SKM-1 treated with dmso at 0.1 percent for 144 hours (cell line): Measurements from ENCODE around the gene OS9.

Experiments
- DNase-seq: peaks from one replicate; lab custom pipeline; 2025; ENCODE audit not compliant: unreplicated experiment; lab: John Stamatoyannopoulos, UW

OS9 gene

DNA sequence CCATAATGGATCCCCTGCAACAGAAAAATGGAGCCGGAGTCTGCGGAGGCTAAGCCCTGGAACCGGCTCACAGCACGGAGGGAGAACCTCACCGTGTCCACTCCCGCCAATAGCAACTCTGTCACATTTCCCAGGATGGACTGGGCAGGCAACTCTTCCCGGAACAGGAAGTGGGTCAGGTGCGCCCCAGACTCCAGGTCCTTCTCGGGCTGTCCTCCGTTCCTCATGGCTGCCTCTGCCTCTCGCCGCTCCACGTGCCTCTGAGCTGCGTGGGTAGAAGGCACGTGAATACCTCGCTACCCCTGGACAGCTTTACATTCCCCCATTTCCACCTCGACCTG lies 70.7 kb downstream of the OS9 start:
- DNase-seq, result no peak

DNA sequence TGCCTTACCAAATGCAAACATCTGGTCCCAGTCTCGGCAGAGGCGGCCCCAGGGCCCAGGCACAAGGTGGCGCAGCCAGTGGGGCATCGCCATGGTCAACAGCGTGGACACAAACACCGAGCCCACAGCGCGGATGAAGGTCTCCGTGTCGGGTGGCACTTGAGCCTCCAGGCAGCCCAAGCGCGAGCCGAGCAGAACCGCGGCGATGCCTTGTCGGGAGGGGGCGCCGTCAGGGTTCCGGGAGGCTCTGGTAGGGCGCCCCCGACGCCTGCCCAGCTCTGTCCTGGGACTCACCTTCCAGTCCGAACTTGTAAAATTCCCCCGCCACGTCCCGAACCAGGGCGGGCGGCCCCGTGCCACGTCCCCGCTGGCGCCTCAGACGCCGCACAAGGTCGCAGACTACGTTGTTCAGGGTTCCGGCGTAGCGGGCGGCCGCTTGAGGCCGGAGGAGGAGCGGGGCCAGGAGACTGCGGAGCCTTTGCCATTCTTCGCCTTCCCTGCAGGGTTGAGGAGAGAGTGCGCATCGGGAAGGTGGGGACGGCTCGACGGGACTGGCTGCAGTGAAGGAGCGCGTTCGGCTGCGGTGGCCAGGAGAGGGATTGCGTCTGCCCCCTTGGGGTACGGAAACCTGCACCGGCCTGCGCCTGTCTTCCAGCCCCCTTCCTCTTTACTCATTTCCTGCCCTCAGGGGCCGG lies 71.2 kb downstream of the OS9 start:
- DNase-seq, result peak; percentile 26

DNA sequence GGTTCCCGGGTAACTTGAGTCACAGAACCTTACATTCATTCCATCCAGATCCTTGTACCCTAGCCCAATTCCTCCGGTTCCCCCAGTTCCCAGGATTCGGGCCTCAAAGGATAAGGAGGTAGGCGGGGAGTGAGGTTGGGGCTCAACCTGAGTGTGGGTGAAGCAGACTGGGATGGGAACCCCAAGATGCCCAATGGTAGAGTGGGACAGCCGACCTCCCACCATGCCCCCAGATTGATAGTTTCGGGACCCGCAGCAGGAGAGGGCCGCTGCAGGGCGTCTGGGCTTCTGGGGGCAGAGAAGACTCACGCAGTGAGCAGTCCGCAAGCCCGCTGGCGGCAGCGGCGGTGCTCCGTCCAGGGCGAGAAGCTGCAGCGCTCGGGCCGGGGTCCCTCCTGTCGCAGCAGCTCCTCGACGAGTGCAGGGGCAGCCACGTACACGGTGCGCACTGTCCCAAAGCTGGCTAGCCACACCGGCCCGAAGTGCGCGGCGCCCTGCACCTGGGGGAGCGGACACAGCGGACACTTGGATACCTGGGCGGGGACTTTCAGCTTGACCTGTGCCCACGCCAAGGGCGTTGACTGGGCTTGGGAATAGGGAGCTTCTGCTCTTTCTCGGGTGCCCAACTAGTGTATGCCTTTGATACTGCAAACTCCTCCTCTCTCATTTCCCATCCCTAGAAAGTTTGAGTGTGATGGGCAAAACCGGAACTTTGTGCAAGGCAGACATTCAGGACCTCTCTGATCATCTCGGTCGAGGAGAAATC lies 71.9 kb downstream of the OS9 start:
- DNase-seq, result no peak

DNA sequence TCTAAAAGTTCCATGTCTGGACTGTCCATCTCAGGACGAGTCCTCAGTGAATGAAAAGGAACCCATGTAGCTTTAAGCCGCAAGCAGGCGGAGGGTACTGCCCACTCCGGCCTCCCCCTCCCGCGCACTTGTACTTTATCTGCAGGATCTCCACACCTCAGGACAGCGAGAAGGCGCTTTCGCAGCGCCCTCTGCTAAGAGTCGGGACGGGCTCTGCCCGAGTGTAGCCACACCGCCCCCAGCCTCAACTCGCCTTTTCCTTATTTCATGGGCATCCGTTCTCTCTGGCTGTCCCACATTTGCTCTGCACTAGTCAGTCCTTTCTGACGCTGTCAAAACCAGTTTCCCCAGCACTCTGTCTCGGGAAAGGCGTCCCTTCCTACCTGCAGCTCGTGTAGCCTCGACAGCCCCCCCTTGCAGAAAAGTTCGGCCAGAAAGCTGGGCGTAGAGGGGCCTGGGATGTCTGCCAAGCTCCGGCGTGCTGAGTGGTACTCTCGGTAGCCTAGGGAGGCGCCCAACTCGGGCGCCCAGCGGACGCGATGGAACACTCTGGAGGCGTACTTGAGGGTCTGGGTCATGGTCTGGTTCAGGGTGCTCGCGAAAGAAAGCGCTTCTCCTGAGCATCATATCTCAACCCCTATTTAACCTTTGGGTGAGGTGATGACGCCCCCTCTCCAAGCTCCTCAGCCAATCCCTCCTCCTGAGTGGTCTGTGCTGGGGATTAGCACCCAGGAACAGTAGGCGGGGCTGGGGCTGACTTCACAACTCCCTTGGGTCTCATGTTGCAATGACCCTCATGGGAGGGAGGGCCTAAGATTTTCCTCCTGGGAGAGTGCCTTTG lies 72.8 kb downstream of the OS9 start, which contains the start of gene CYP27B1:
TSS of gene CYP27B1 (minus strand) at position 615 of the 841 bp plus-strand sequence. CDS start at position 578, 37 bp downstream.
- no peak for DNase-seq

DNA sequence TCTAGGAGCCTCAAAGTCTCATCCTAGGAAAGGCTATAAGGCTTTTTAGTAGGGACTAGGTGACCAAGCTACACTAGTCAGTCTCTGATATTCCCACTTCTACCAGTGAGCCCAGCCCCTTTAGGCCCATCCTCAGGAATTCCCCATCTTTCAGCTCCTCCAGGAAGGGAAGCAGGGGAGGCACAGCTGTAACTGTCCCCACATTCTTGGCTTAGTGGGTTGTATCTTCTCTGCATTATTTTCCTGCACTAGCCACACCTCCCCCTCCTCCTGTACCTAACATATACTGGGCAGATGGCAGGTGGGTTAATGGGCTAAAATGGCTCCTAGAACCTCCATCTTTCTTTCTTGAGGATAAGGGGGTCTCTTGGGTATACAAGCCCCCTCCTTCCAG lies 73.4 kb downstream of the OS9 start:
- DNase-seq, result no peak

DNA sequence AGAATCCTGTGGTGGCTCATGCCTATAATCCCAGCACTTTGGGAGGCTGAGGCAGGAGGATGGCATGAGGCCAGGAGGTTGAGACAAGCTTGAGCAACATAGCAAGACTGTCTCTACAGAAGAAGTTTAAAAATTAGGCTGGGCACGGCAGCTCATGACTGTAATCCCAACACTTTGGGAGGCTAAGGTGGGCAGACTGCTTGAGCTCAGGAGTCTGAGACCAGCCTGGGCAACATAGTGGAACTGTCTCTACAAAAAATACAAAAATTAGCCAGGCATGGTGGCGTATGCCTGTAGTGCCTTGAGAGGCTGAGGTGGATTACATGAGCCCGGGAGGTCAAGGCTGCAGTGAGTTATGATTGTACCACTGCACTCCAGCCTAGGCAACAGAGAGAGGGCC lies 73.9 kb downstream of the OS9 start:
- DNase-seq, result no peak

DNA sequence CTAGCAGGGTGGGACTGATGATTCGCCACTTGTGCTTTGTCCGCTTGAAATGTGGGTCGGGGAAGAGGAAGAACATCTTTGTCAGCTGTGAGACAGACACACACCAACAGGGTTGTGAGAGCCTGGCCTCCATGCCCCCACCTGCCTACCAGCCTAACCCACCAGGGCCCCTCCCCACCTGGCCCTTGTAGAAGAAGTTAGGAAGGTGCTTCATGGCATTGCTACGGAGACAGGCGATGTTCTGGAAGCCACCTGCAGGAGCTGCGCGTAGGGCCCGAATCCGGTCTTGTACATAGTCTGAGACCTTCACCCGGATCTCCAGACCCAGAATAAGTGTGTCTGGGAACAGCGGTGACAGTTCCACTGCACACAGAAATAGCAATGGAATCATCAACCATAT lies 75.7 kb downstream of the OS9 start:
- no peak for DNase-seq

DNA sequence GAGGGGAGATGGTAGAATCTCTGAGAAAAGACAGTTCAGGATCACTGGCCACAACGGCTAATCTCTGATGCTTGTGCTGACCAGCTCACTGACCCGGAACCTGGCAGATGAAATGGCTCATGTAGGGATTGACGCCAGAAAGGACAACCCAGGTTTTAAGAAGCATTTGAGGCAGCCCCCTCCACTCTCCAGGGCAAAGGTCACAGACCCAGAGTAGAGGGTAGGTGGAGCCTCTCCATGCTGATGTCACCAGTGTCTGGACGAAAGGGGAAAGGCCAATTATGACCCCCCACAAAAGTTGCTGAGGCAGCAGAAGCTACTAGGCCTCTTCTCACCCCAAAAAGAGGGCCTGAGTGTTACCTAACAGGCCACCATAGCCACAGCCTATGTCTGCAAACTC lies 76.8 kb downstream of the OS9 start:
- no peak for DNase-seq
